ENCODE results near the gene PPM1N.
A peak's percentile ranks its signal among the peaks of the same experiment; 100 is the strongest.
"Not testable (repeated sequence)": the region's sequence is repeated elsewhere in the genome, so short reads cannot be mapped to it uniquely, and the experiment has no call there.

The PPM1N gene

DNA sequence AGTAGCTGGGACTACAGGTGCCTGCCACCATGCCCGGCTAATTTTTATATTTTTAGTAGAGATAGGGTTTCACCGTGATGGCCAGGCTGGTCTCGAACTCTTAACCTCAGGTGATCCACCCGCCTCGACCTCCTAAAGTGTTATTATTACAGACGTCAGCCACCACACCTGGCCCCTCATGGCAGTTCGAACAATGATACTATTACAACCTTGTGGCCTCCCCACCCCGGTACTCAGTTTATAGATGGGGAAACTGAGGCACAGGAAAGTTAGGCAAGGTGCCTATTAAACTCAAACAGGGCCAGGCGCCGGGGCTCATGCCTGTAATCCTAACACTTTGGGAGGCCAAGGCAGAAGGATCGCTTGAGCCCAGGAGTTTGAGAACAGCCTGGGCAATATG is 12.1 kb downstream of the PPM1N start:
- DNase-seq = not testable (repeated sequence)

DNA sequence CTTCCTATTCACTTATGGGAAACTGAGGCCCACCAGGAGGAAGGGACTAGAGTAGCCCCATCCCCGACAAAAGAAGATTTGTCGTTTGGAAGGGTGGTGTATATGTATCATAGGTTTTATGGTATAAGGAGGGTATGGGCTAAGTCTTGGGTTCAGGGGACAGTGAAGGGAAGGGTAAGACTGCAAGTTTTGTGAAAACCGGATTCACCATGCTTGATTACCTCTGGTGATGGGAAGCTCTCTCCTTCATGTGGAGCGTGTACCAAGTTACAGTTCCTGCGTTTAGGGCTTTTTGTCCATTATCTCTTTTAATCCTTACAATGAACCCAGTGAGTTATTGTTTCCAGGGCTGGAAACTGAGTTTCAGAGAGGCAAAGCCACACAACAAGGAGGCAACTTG is 12.8 kb downstream of the PPM1N start:
- no peak for DNase-seq

DNA sequence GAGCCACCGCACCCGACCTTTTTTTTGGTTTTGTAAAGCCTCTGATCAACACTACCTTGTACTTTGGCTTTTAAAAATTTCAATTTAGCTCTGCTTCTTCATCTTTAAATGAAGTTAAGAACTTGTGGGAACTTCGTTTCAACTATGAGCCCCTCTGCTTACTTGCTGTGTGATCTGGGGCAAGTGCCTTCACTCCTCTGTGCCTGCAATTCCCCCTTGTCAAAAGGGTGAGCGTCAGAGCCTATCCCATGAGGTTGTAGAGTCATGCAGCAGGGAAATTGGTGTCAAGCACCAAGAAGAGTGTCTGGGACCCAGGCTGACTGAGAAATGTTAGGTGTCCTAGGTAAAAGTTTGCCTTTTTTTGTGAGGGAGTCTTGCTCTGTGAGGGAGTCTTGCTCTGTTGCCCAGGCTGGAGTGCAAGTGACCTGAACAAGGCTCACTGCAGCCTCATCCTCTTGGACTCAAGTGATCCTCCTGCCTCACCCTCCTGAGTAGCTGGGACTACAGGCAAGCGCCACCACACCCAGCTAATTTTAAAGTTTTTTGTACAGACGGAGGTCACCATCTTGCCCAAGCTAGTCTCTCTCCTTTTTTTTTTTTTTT is 14.7 kb downstream of the PPM1N start:
- DNase-seq = no peak

DNA sequence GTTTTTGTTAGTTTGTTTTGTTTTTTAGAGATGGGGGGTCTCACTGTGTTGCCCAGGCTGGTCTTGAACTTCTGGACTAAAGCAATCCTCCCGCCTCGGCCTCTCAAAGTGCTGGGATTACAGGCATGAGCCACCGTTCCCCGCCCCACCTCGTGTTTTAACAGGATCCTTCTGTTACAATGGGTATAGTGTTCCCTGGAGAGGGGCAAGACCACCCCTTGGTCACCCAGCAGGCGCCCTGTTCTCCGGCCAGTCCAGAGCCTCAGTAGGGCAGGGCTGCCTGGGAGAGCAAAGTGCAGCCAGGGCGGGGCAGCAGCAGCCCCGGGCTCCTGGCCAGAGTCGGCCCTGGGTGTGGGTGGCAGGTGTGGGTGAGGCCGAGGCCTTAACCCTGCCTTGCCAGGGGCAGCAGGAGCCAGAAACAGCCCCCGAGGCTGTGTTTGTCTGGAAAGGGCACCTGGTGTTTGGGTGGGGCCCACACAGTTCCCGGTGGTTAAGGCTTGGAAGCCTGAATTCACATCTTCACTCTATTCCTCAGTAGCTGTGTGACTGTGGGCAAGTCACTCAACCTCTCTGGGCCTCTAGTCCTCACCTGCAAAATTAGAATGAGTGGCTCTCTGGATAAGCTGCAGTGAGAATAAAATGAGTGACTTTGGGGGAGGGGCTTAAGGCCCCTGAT is 16.3 kb downstream of the PPM1N start:
- no peak for DNase-seq

DNA sequence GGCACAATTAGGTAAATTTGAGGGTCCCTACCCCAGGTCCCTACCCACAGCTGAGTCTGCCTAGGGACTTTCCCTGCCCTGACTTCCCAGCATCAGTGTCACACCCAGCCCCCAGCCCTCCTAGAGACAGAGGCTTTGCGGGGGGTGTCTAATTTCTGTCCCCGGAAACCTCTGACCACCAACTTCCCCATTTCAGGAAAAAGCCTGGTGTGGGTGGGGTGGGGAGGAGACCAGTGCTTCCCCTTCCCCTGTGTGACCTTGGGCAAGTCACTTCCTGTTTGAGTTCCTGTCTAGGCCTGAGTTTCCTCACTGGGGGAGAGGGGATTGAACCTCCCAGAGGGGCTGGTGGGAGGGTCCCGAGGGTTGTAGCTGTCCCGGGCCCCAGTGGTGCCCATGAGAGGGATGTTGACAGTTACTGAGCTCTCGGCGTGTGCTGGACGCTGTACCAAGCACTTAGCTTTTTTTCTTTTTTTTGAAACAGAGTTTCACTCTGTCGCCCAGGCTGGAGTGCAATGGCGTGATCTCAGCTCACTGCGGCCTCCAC is 16.9 kb downstream of the PPM1N start:
- no peak for DNase-seq

DNA sequence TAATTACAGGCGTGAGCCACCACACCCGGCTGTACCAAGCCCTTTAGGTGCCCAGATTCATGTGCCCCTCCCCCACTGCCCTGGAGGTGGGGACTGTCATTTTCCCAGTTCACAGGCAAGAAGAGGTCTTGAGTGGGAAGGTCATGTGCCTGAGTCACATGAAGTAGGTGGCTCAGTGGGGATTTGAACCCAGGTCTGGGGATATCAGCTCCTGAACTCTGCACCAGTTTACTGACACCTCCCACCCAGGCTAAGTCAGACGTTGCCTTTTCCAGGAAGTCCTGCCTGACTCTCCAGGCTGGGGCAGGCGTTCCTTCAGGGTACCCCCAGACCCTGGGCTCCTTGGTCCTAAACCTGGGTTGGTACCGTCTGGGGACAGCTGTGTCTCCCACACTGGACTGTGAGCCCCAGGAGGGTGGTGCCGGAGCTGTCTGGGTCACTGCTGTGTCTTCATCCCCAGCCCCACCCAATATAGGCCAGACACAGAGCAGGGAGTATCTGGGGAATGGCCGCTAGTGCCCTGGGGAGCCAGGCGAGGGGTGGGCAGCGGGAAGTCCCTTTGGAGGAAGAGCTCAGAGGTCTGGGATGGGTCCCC is 17.7 kb downstream of the PPM1N start:
- no peak for DNase-seq

DNA sequence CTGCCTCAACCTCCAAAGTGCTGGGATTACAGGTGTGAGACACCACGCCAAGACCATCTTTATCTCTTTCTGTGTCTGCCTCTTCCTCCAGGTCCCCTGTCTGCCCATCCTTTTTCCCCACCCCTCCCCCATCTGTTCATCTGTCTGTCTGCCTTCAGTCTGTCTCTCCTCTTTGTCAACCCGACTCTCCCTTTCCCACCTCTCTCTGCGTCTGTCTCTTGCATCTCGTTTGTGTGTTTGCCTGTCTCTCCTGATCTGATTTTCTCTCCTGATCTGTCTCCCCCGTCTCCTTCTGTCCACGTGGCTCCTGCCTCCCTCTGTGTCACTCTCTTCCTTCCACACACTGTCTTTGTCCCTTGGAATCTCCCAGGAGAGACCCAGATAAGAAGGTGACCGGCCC is 19.0 kb downstream of the PPM1N start:
- no peak for DNase-seq

DNA sequence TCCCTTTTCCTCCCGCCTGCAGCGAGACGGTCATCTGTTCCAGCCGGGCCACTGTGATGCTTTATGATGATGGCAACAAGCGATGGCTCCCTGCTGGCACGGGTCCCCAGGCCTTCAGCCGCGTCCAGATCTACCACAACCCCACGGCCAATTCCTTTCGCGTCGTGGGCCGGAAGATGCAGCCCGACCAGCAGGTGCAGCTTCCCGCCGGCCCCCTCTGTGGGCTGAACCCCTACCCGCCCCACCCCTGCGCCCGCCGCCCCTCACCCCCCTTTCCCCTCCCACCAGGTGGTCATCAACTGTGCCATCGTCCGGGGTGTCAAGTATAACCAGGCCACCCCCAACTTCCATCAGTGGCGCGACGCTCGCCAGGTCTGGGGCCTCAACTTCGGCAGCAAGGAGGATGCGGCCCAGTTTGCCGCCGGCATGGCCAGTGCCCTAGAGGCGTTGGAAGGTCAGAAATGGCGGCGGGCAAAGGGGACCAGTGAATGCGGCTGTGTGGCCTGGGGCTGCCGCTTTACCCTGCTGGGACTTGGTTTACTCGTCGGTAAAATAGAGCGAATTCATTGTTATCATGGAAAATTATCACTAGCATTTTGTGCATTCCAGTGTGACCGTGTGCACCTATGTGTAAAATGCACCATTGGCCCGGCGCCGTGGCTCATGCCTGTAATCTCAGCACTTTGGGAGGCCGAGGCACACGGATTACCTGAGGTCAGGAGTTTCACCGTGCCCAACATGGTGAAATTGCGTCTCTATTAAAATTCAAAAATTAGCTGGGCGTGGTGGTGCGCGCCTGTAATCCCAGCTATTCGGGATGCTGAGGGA is 19.6 kb downstream of the PPM1N start:
- DNase-seq = no peak

DNA sequence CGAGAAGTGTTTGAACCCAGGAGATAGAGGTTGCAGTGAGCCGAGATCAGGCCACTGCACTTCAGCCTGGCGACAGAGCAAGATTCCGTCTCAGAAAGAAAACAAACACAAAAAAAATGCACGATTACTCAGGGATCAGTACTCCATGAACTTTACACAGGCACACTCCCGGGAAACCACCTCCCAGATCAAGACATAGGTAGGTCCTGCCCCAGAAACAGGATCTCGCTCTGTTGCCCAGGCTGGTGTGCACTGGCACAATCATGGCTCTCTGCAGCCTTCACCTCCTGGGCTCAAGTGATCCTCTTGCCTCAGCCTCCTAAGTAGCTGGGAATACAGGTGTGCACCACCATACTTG is 20.2 kb downstream of the PPM1N start:
- no peak for DNase-seq

DNA sequence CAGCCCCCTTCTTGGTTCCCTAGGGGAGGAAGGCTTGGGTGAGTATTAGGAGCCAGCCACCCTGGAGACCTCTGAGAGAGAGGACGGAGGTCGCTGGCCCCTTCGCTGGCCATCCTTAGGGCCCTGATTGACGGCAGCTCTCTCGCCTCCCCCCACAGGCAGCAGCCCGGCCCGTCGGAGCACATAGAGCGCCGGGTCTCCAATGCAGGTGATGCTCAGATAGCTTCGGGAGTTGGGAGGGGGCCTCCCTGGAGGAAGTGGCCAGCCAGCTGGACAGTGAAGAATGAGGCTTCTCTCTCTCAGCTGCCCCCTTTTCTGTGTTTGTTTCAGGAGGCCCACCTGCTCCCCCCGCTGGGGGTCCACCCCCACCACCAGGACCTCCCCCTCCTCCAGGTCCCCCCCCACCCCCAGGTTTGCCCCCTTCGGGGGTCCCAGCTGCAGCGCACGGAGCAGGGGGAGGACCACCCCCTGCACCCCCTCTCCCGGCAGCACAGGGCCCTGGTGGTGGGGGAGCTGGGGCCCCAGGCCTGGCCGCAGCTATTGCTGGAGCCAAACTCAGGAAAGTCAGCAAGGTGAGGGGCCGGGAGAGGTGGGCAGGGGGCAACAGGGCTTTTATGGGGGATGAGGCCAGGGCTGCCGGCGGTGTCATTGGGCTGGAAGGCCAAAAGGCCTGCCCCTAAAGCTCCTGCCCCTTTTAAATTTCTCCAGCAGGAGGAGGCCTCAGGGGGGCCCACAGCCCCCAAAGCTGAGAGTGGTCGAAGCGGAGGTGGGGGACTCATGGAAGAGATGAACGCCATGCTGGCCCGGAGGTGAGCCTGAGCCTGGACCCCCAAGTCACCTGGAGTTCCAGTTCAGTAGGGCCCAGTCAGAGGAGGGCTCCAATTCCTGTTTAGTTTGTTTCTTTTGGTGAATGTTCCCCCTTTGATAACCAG is 24.0 kb downstream of the PPM1N start:
- DNase-seq = no peak

DNA sequence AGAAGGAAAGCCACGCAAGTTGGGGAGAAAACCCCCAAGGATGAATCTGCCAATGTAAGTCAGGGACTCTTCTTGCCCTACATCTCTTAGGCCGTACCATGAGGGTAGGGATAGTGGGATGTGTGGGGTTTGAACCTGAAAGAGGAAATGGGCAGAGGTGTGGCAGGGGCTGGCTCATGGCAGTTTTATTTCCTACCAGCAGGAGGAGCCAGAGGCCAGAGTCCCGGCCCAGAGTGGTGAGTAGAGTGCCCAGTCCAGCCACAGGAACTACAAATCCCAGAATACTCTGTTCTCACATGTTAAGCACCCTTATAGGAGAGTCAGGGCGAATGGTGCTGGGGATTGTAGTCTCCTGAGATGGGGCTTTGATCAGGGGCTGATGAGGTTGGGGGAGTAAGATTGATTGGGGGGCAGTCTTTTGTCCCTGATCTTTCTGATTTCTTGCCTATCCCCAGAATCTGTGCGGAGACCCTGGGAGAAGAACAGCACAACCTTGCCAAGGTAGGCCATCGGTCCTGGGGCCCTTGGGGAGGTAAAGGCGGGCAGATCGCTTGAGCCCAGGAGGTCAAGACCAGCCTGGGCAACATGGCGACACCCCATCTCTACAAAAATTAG is 25.5 kb downstream of the PPM1N start:
- DNase-seq = peak; percentile 93

DNA sequence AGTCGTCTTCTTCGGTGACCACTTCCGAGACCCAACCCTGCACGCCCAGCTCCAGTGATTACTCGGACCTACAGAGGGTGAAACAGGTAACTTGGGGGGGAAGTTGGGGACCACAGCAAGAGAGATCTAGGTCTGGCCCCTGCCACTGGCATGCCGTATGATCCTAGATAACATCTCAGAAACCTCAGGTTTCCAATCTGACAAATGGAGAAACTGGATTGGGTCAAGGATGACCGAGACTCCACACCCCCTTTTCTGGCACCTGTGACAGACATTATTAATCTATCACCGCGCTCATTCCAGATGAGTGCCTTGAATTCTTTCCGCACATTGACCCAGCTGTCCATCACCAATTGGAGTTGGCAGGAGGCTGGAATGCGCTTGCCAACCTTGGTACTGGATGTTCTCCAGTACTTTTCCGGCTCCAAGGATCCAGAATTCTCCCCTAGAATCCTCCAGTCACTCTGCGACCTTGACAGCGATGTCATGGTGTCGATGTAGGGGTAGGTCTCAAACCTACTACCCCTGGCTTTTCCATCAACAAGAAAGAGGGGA is 26.4 kb downstream of the PPM1N start:
- no peak for DNase-seq

DNA sequence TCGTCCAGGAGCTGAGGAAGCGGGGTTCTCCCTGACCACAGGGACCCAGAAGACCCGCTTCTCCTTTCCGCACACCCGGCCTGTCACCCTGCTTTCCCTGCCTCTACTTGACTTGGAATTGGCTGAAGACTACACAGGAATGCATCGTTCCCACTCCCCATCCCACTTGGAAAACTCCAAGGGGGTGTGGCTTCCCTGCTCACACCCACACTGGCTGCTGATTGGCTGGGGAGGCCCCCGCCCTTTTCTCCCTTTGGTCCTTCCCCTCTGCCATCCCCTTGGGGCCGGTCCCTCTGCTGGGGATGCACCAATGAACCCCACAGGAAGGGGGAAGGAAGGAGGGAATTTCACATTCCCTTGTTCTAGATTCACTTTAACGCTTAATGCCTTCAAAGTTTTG is 27.9 kb downstream of the PPM1N start:
- no peak for DNase-seq

DNA sequence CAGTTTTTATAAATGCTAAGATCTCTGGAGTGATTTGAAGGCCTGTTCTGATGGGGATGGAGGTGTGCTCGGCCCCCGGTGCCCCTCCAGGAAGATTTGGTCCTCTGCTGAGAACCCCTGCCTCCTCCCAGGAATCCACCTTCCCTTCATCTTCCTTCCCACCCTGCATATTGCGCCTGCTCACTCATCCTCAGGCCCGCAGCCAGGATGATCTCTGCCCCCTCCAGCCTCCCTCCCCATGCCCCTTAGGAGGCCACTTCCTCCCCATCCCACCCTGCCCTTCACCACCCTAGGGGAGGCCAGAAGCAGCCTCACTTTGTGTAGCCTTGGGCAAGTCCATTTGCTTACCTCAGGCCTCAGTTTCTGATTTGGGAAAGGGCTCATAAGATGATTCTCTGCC is 28.7 kb downstream of the PPM1N start:
- DNase-seq = no peak

DNA sequence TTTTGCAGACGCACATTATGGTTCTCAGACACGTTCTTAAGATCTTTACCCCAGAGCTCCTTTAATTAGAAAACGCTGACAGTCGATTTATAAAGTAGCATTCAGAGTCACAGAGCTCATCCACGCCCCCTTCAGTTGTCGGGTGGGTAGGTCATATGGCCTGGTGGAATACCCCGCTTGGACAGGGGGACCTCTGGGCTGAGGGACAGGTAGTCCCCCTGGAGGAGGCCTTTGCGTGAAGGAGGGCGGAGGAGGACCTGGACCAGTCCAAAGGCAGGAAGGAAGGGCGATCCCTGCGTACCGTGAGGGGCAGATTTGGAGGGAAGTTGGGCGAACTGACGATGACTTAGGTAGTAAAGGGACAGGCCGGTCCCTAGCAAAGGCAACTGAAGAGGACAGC is 29.5 kb downstream of the PPM1N start:
- DNase-seq = no peak

DNA sequence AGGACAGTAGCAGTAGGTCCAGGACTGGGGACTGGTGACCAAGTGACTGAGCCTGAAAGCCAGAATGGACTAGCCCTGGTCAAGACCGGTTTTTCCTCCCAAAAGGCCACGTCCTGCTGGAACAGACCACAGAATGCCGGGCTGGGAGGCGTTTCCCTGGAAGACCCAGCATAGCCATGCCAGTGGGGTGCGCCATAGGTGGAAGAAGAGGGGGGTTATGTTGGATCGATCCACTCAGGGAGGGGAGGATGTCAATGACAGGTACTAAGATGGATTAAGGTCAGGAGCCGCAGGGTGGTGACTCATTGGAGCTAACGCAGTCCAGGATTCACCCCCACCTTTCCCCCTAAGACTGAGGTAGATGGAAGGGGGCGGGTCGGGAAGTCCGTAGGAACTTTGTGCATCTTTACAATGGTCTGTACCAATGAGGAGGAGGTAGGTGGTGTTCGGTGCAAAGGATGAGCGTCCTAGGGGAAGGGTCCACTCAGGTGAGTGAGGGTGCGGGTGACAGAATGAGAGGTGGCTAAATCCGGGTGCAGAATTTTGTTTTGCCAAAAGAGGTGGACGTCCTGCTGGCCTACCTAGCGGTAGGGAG is 30.0 kb downstream of the PPM1N start:
- DNase-seq = no peak

DNA sequence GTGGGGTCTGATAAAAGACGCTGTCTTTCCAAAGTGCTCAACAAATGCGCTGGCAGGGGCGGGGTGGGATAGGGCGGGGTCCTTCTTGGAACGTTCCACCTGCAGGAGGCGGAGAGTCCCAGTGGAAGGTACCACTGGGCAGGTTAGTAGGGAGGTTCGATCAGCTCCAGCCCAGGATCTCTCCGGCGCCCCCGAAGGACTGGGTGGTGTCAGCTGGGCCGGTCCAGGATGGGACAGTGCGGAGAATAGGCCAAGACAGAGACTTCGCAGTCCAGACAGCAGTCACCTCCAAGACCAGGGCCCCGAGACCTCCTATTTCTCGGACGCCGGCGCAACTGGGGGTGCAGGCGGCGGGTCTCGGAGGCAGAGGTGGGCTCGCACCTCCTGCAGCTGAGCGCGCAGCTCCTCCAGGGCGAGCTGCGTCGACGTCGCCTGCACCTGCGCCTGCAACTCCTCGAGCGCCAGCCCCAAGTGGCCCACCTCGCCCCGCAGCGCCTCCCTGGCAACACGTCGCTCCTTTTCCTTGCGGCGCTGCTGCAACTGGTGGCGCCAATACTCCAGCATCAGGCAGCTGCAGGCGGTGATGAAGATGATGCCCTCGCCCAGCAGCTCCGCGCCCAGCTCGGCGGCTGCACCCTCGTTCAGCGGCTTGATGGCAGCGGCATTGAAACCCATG is 30.6 kb downstream of the PPM1N start:
- DNase-seq = no peak

DNA sequence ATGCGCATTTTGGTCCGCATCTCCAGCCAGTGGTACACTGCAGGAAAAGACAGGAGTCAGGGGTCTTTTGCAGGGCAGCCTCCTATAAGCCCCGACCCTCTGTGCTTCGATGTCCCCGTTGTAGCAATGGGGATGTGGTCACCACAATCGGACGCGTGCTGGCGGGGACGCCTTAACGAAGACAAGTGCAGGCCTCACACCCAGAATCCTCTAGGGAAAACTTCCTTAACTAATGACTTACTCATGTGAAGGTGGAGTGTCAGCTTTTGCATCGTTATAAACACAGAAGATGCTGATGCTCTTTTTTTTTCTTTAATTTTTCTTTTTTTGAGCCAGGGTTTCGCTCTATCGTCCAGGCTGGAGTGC is 31.2 kb downstream of the PPM1N start:
- no peak for DNase-seq

DNA sequence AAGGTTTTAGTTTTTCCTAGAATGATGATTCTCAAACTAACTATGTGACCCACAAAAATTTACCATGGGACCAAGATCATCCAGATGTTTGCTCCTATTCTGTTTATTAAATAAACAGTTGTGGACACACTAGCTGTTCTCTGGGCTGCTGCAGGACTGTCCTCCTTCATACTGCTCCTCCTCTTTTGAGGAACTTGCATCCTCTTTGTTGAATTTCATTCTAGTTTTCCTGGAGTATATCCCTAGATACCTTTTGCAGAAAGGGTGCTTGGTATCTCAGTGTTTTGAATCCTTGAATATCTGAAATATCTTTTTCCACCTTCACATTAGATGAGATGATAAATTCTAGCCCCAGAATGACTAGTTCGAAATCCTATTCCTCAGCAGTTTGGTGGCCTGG is 33.1 kb downstream of the PPM1N start:
- no peak for DNase-seq

DNA sequence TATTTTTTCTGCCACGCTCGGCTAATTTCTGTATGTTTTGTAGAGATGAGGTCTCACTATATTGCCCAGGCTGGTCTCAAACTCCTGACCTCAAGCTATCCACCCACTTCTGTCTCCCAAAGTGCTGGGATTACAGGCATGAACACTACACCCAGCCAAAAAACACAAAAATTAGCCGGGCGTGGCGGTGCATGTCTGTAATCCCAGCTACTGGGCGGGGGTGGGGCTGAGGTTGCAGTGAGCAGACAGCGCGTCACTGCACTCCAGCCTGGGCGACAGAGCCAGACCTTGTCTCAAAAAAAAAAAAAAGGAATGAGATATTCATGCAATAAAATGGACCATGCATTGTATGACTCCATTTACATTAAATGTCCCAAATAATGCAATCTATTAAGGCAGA is 41.2 kb downstream of the PPM1N start:
- DNase-seq = no peak

DNA sequence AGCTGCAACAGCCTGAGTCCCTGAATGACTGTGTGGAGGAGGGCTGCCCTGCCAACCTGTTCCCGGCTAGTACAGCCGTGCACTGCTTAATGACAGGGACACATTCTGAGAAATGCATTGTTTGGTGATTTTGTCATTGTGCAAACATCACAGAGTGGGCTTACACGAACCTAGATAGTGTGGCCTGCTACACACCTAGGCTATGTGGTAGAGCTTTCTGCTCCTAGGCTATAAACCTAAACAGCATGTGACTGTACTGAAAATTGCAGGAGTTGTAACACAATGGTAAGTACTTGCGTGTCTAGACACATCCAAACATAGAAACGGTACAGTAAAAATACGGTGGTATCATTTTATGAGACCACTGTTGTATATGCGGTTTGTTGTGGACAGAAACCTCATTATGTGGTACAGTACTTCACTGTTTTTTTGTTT is 44.0 kb downstream of the PPM1N start:
- DNase-seq = no peak

Data from NCI-H1694 treated with DMSO at 0.1 percent for 48 hours (cell line).